Cardiac muscle cell (in vitro differentiated cells and primary cell): ENCODE results near the gene FKBP6. TPM values are rescaled to one million over a fixed set of nuclear protein-coding genes. Genes with fewer than 3 reads are reported as not detected.

Source experiments
- DNase-seq, 2 donors: peaks; one replicate each; pipeline versions ENCODE4 v3.0.0 to v3.0.0-alpha.2; 2010 to 2017; ENCODE audit warnings: low read depth in 1 of 2, low spot score in 1 of 2
- H3K27ac ChIP-seq: fragments of 200-600 bp; sonication (generic); 2 replicates; pipeline ENCODE4 v1.5.1; 2016
- H3K27me3 ChIP-seq: fragments of 200-600 bp; sonication (generic); 2 replicates; pipeline ENCODE4 v1.6.0; 2016; ENCODE audit warnings: control low read depth
- H3K36me3 ChIP-seq: fragments of 200-600 bp; sonication (generic); 2 replicates; pipeline ENCODE4 v1.5.1; 2016; ENCODE audit warnings: control low read depth
- H3K4me1 ChIP-seq: fragments of 200-600 bp; sonication (generic); 2 replicates; pipeline ENCODE4 v1.8.1; 2017; ENCODE audit warnings: low read depth, mild to moderate bottlenecking, mixed run types
- H3K4me3 ChIP-seq: fragments of 200-600 bp; sonication (generic); 2 replicates; pipeline ENCODE4 v1.5.1; 2016; ENCODE audit warnings: mild to moderate bottlenecking
- H3K9me3 ChIP-seq: fragments of 200-600 bp; sonication (generic); 2 replicates; pipeline ENCODE4 v1.5.1; 2017; ENCODE audit warnings: low read depth, mild to moderate bottlenecking, control low read depth
- CTCF ChIP-seq: IDR thresholded peaks from 2 replicates; pipeline ENCODE4 v1.5.1; 2012; ENCODE audit warnings: low read depth, mild to moderate bottlenecking, low read length
- polyA plus RNA-seq: library from polyadenylated mRNA; unstranded; fragments of >200 nt; fragmentation: Nextera tagmentation; extraction: Ambion mirVana; gene quantifications from 2 replicates; pipeline ENCODE4 v1.2.1, GENCODE V29; 2016
- total RNA-seq: library from RNA; depleted of rRNA; stranded (reverse); fragments of >200 nt; gene quantifications from 2 replicates; pipeline ENCODE4 v1.2.3, GENCODE V29; 2016

Gene FKBP6
- total and polyA plus RNA-seq, 2 experiments from 2014 or later: not detected

- Histone ChIP-seq H3K27me3 (no peaks in the 10 kb centered on the region), H3K36me3 (no peaks in the 10 kb centered on the region), H3K4me1 (peaks cover 17% of the 10 kb centered on the region), H3K27ac (peak overlapping the region; percentile 8), H3K4me3 (no peak overlapping the region), H3K9me3 (no peaks in the 10 kb centered on the region)
- DNase-seq: peak; percentile 23 to 35
- no peak for TF ChIP-seq CTCF
These were observed 23.6 kb downstream of the FKBP6 start for GRCh38 chr7:73351447-73352167.

GRCh38 chr7:73352784-73353183 lies 24.8 kb downstream of the FKBP6 start:
- no peak overlapping the region for H3K27ac ChIP-seq
- no peak for TF ChIP-seq CTCF
- no peaks in the 10 kb centered on the region for H3K9me3 ChIP-seq
- no peaks in the 10 kb centered on the region for H3K27me3 ChIP-seq
- H3K4me3 ChIP-seq: no peak overlapping the region
- no peaks in the 10 kb centered on the region for H3K36me3 ChIP-seq
- DNase-seq: no peak
- peaks cover 17% of the 10 kb centered on the region for H3K4me1 ChIP-seq

GRCh38 chr7:73353243-73353642 lies 25.3 kb downstream of the FKBP6 start:
- H3K4me1 ChIP-seq: peaks cover 17% of the 10 kb centered on the region
- DNase-seq: no peak
- no peak for TF ChIP-seq CTCF
- H3K36me3 ChIP-seq: no peaks in the 10 kb centered on the region
- no peaks in the 10 kb centered on the region for H3K9me3 ChIP-seq
- no peaks in the 10 kb centered on the region for H3K27me3 ChIP-seq
- H3K27ac ChIP-seq: no peak overlapping the region
- no peak overlapping the region for H3K4me3 ChIP-seq

GRCh38 chr7:73354196-73354595 lies 26.2 kb downstream of the FKBP6 start:
- Histone ChIP-seq H3K4me3 (no peak overlapping the region), H3K36me3 (no peaks in the 10 kb centered on the region), H3K9me3 (no peaks in the 10 kb centered on the region), H3K27me3 (no peaks in the 10 kb centered on the region), H3K27ac (no peak overlapping the region), H3K4me1 (peaks cover 17% of the 10 kb centered on the region)
- no peak for DNase-seq
- no peak for TF ChIP-seq CTCF

GRCh38 chr7:73354821-73355220 lies 26.9 kb downstream of the FKBP6 start:
- no peak for TF ChIP-seq CTCF
- no peak overlapping the region for H3K27ac ChIP-seq
- no peak for DNase-seq

GRCh38 chr7:73356159-73356558 lies 28.2 kb downstream of the FKBP6 start:
- Histone ChIP-seq H3K27me3 (no peaks in the 10 kb centered on the region), H3K36me3 (no peaks in the 10 kb centered on the region), H3K4me1 (peaks cover 5% of the 10 kb centered on the region), H3K27ac (no peak overlapping the region), H3K9me3 (no peaks in the 10 kb centered on the region), H3K4me3 (no peak overlapping the region)
- TF ChIP-seq CTCF: no peak
- no peak for DNase-seq

More at GRCh38 chr7:73354821-73355220, 26.9 kb downstream of the FKBP6 start:
- Histone ChIP-seq H3K36me3 (no peaks in the 10 kb centered on the region), H3K4me1 (peaks cover 16% of the 10 kb centered on the region), H3K9me3 (no peaks in the 10 kb centered on the region), H3K27me3 (no peaks in the 10 kb centered on the region), H3K4me3 (no peak overlapping the region)
